ENCODE measurements around the gene SELENON. TPM values are rescaled to one million over a fixed set of nuclear protein-coding genes. Genes with fewer than 3 reads are reported as not detected.

Gene SELENON
- total RNA-seq, 1 experiment from 2014 or later = 38.6 TPM

- intact Hi-C loops (cut with micrococcal nuclease) = loop anchor here (5.0 kb wide), 1 partner anchor 178 kb away; the partner anchor contains the start of gene PAFAH2
- H3F3A ChIP-seq (ENCODE audit: low read length, unreplicated experiment) = no peaks in the 10 kb centered on the region
- peak; percentile 72 for DNase-seq
- H3K27me3 ChIP-seq (ENCODE audit: low read length) = no peaks in the 10 kb centered on the region
- no peaks in the 10 kb centered on the region for H3K9me3 ChIP-seq (ENCODE audit: low read length)
- H3K4me3 ChIP-seq (ENCODE audit: low read length) = peak within 1 kb of the TSS; percentile 93
- peaks cover 23% of the 10 kb centered on the region for H3K4me1 ChIP-seq (ENCODE audit: insufficient read depth, low read length)
- ChIA-PET CTCF (no interaction called here), POLR2A (ENCODE audit: unreplicated experiment) (interaction anchor here (0.6 kb wide), 5 partner anchors 21 to 1338 kb away, joined by 3 to 16 read pairs (median 4); partner anchors contain the start of gene PAFAH2)
- H3K9me2 ChIP-seq (replicated peaks; ENCODE audit: low read length) = no peaks in the 10 kb centered on the region
- H2AFZ ChIP-seq (ENCODE audit: low read length) = peak within 1 kb of the TSS; percentile 88
- peak within 1 kb of the TSS; percentile 93 for H3K4me2 ChIP-seq (ENCODE audit: low read length)
- peak within 1 kb of the TSS; percentile 89 for H3K9ac ChIP-seq (ENCODE audit: low read length)
- H3K27ac ChIP-seq (ENCODE audit: low read length) = peak within 1 kb of the TSS; percentile 41
- peaks cover 41% of the 10 kb centered on the region for H3K79me2 ChIP-seq (ENCODE audit: low read length)
- TF ChIP-seq EZH2 (IDR thresholded peaks at IDR 0.05; ENCODE audit: low read length, unreplicated experiment) = no peak
- TF ChIP-seq, protein P1, sequence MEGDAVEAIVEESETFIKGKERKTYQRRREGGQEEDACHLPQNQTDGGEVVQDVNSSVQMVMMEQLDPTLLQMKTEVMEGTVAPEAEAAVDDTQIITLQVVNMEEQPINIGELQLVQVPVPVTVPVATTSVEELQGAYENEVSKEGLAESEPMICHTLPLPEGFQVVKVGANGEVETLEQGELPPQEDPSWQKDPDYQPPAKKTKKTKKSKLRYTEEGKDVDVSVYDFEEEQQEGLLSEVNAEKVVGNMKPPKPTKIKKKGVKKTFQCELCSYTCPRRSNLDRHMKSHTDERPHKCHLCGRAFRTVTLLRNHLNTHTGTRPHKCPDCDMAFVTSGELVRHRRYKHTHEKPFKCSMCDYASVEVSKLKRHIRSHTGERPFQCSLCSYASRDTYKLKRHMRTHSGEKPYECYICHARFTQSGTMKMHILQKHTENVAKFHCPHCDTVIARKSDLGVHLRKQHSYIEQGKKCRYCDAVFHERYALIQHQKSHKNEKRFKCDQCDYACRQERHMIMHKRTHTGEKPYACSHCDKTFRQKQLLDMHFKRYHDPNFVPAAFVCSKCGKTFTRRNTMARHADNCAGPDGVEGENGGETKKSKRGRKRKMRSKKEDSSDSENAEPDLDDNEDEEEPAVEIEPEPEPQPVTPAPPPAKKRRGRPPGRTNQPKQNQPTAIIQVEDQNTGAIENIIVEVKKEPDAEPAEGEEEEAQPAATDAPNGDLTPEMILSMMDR (conservative IDR thresholded peaks at IDR 0.05; ENCODE audit: low read depth, low read length) = no peak
- no peak for TF ChIP-seq EZH2phosphoT487 (IDR thresholded peaks at IDR 0.05; ENCODE audit: borderline replicate concordance, low read length)
- H3K36me3 ChIP-seq (ENCODE audit: low read depth, low read length) = no peaks in the 10 kb centered on the region
- no TSS peak for BruUV-seq (replicated peaks)
- H4K20me1 ChIP-seq (ENCODE audit: low read length) = peaks cover 11% of the 10 kb centered on the region; the same call in 1 of the 2 replicates
- ATAC-seq = peak; percentile 83
These were observed 19.7 kb downstream of the SELENON start, which contains the start of gene MTFR1L for GRCh38 chr1:25819491-25820246. MTFR1L (plus strand) TSS chr1:25819954; CDS start chr1:25823105, 3,151 bp downstream.

DNA sequence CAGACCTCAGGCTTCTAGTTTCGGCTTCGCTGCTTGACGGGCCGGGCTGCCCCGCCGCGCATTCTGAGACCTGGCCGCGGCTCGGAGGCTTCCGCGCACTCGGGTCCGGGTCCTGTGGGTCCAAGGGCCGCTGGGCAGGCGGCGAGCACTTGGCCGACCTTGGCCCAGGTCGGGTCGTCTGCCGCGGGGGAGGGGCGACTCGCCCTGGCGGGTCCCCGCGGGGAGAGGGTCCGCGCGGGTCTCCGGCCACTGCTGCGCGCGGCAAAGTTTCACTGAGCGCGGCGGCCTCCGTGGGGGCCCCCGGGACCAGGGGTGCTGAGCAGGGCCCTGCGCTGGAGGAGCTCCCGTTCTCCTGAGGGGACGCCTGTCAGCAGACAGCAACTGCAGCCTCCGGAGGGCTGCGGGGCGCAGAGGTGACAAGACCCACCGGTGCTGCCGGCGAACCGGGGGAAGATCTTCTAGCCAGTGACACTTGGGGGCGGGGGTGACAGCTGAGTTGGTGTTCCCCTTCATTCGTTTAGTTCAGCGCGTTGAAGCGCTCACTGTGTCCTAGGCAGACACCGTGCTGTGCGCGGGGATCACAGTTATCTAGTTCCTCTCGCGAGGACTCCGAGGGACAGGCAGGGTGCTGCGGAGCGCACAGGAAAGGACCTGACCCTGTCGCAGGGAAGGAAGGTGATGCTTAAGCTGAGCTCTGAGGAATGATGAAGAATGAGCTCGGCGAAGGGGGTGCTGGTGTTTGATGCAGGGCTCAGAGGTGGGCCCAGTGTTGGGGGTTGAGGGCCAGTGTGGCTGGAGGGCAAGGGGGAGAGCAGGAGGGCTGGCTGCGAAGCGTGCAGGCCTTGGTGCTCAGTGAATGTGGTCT is 20.5 kb downstream of the SELENON start:
- H3F3A ChIP-seq (ENCODE audit: low read length, unreplicated experiment) = no peaks in the 10 kb centered on the region
- TF ChIP-seq EZH2phosphoT487 (IDR thresholded peaks at IDR 0.05; ENCODE audit: borderline replicate concordance, low read length) (no peak), EZH2 (IDR thresholded peaks at IDR 0.05; ENCODE audit: low read length, unreplicated experiment) (no peak)
- TF ChIP-seq, protein P1 (conservative IDR thresholded peaks at IDR 0.05; ENCODE audit: low read depth, low read length) = no peak
- peaks cover 41% of the 10 kb centered on the region for H3K79me2 ChIP-seq (ENCODE audit: low read length)
- no peaks in the 10 kb centered on the region for H3K9me2 ChIP-seq (replicated peaks; ENCODE audit: low read length)
- H2AFZ ChIP-seq (ENCODE audit: low read length) = peak overlapping the region; percentile 88
- peak overlapping the region; percentile 93 for H3K4me2 ChIP-seq (ENCODE audit: low read length)
- ChIA-PET POLR2A (ENCODE audit: unreplicated experiment) (interaction anchor here (0.6 kb wide), 4 partner anchors 20 to 1338 kb away, joined by 3 to 16 read pairs (median 5); partner anchors contain the start of gene PAFAH2), CTCF (interaction anchor here (0.9 kb wide), 1 partner anchor 212 kb away, joined by 3 read pairs; no protein-coding TSS in a partner anchor)
- peak overlapping the region; percentile 93 for H3K4me3 ChIP-seq (ENCODE audit: low read length)
- no peaks in the 10 kb centered on the region for H3K27me3 ChIP-seq (ENCODE audit: low read length)
- peak; percentile 62 for ATAC-seq
- no peaks in the 10 kb centered on the region for H3K36me3 ChIP-seq (ENCODE audit: low read depth, low read length)
- peak; percentile 68 for DNase-seq
- peak overlapping the region; percentile 89 for H3K9ac ChIP-seq (ENCODE audit: low read length)
- peak overlapping the region; percentile 41 for H3K27ac ChIP-seq (ENCODE audit: low read length)
- no peaks in the 10 kb centered on the region for H3K9me3 ChIP-seq (ENCODE audit: low read length)
- peaks cover 23% of the 10 kb centered on the region for H3K4me1 ChIP-seq (ENCODE audit: insufficient read depth, low read length)
- peaks cover 11% of the 10 kb centered on the region; the same call in 1 of the 2 replicates for H4K20me1 ChIP-seq (ENCODE audit: low read length)
- intact Hi-C loops (cut with micrococcal nuclease) = loop anchor here (5.0 kb wide), 1 partner anchor 177 kb away; the partner anchor contains the start of gene PAFAH2
- no TSS peak for BruUV-seq (replicated peaks)

All from PC-3 (cell line).